Stimulated activated memory B cell treated with anti-CD40 and anti-IgM and Interleukin-4, amounts not matched to agents 10 μg/mL and 1 μg/mL and 100 μg/mL, for 72 hours (primary cell): Measurements from ENCODE around the gene MGLL.

Experiments used
- ATAC-seq: fragments of 150-1000 bp; cut with Tn5 transposase; 2 replicates; pipeline ENCODE4 v1.10.0; 2021
- H3K27ac Mint-ChIP-seq: one replicate; pipeline ENCODE4 v1.8.0; 2022; ENCODE audit warnings: mild to moderate bottlenecking, mixed read lengths
- H3K27me3 Mint-ChIP-seq: one replicate; pipeline ENCODE4 v1.8.0; 2022; ENCODE audit warnings: mixed read lengths
- H3K36me3 Mint-ChIP-seq: one replicate; pipeline ENCODE4 v1.8.0; 2022; ENCODE audit warnings: mixed read lengths
- H3K4me1 Mint-ChIP-seq: one replicate; pipeline ENCODE4 v1.8.0; 2022; ENCODE audit warnings: mixed read lengths
- H3K4me3 Mint-ChIP-seq: one replicate; pipeline ENCODE4 v1.8.0; 2022; ENCODE audit warnings: mild to moderate bottlenecking, moderate library complexity, mixed read lengths
- H3K9me3 Mint-ChIP-seq: one replicate; pipeline ENCODE4 v1.8.0; 2022; ENCODE audit warnings: mixed read lengths

MGLL gene

DNA sequence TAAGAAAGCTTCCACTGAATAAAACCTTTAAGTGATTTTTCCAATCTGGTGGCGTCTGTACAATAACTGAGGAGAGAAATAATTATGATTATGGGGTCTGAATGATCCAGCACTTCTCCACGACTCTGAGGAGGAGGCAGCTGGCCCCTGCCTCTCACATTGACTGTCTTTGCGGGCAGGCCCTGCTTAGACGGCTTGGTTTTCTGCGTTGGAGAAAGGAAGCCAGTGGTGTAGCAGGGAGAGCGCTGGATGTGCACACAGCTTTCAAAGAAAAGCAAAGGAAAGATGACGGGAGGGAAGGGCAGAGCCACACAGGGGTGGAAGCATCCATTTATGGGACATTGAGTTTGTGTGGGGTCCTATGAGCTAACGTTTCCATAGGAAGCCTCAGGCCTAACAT, 62.5 kb downstream of the MGLL start:
- Mint-ChIP-seq H3K27me3 (no peaks in the 10 kb centered on the region), H3K4me1 (peaks cover 70% of the 10 kb centered on the region), H3K4me3 (no peak overlapping the region), H3K27ac (peak overlapping the region; percentile 21), H3K36me3 (peaks cover 46% of the 10 kb centered on the region), H3K9me3 (peaks cover 2% of the 10 kb centered on the region)
- no peak for ATAC-seq

DNA sequence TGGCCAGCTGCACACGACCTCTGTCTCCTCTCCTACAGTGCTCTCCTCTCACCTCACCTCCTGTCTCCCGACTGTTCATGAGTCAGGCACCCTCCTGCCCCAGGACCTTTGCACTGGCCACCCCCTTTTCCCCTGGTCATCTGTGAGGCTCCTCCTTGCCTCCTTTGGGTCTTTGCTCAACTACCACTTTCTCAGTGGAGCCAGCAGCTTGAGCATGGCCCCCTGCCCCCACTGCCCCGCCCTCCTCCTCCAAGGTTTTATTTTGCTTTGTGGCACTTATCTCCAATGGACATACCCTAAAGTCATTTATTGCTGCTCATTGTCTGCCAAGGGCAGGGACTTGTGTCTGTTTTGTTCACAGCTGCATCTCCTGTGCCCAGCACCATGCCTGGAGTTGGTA, 64.3 kb downstream of the MGLL start:
- Mint-ChIP-seq H3K27ac (peak overlapping the region; percentile 14), H3K27me3 (no peaks in the 10 kb centered on the region), H3K36me3 (peaks cover 40% of the 10 kb centered on the region), H3K4me3 (no peak overlapping the region), H3K9me3 (peaks cover 2% of the 10 kb centered on the region), H3K4me1 (peaks cover 70% of the 10 kb centered on the region)
- ATAC-seq: no peak

- peak; percentile 10 for ATAC-seq
- H3K27me3 Mint-ChIP-seq: no peaks in the 10 kb centered on the region
- H3K4me1 Mint-ChIP-seq: peaks cover 71% of the 10 kb centered on the region
- H3K27ac Mint-ChIP-seq: peak overlapping the region; percentile 91
- peaks cover 43% of the 10 kb centered on the region for H3K36me3 Mint-ChIP-seq
- H3K9me3 Mint-ChIP-seq: peaks cover 2% of the 10 kb centered on the region
- peak overlapping the region; percentile 70 for H3K4me3 Mint-ChIP-seq
These were observed 67.0 kb downstream of the MGLL start for GRCh38 chr3:127755305-127755681.

GRCh38 chr3:127754411-127755304, 67.7 kb downstream of the MGLL start:
- peaks cover 46% of the 10 kb centered on the region for H3K36me3 Mint-ChIP-seq
- peaks cover 2% of the 10 kb centered on the region for H3K9me3 Mint-ChIP-seq
- no peaks in the 10 kb centered on the region for H3K27me3 Mint-ChIP-seq
- peak overlapping the region; percentile 70 for H3K4me3 Mint-ChIP-seq
- H3K27ac Mint-ChIP-seq: peak overlapping the region; percentile 91
- peaks cover 78% of the 10 kb centered on the region for H3K4me1 Mint-ChIP-seq
- peak; percentile 73 for ATAC-seq

GRCh38 chr3:127753898-127754410, 68.4 kb downstream of the MGLL start:
- H3K4me3 Mint-ChIP-seq: peak overlapping the region; percentile 70
- no peaks in the 10 kb centered on the region for H3K27me3 Mint-ChIP-seq
- H3K4me1 Mint-ChIP-seq: peaks cover 85% of the 10 kb centered on the region

GRCh38 chr3:127753338-127753737, 69.0 kb downstream of the MGLL start:
- Mint-ChIP-seq H3K4me1 (peaks cover 88% of the 10 kb centered on the region), H3K27ac (peak overlapping the region; percentile 91), H3K9me3 (peaks cover 2% of the 10 kb centered on the region), H3K36me3 (peaks cover 50% of the 10 kb centered on the region), H3K27me3 (no peaks in the 10 kb centered on the region), H3K4me3 (no peak overlapping the region)
- ATAC-seq: no peak

More at GRCh38 chr3:127753898-127754410, 68.4 kb downstream of the MGLL start:
- ATAC-seq: peak; percentile 60
- Mint-ChIP-seq H3K27ac (peak overlapping the region; percentile 91), H3K36me3 (peaks cover 46% of the 10 kb centered on the region), H3K9me3 (peaks cover 2% of the 10 kb centered on the region)

DNA sequence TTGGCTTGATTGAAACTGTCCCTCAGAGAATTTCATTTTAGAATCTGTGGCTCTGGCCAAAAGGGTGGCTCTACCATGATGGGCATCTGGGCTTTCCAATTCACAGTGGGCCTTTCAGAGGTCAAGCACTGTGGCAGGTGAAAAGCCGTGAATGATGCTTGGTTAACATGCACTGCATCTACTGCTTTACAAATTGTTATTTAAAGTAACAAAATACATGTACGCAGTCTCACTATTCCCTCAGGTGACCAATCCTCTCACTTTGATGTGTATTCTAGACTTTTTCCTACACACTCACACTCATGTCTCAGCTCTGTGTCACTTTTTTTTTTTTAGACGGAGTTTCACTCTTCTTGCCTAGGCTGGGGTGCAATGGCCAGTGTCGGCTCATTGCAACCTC, 70.5 kb downstream of the MGLL start:
- peaks cover 89% of the 10 kb centered on the region for H3K4me1 Mint-ChIP-seq
- no peaks in the 10 kb centered on the region for H3K27me3 Mint-ChIP-seq
- peak overlapping the region; percentile 91 for H3K27ac Mint-ChIP-seq
- peaks cover 47% of the 10 kb centered on the region for H3K36me3 Mint-ChIP-seq
- H3K4me3 Mint-ChIP-seq: peak overlapping the region; percentile 62
- no peaks in the 10 kb centered on the region for H3K9me3 Mint-ChIP-seq
- no peak for ATAC-seq

GRCh38 chr3:127751163-127751621, 71.1 kb downstream of the MGLL start:
- no peak for ATAC-seq
- H3K4me1 Mint-ChIP-seq: peaks cover 87% of the 10 kb centered on the region
- H3K27me3 Mint-ChIP-seq: no peaks in the 10 kb centered on the region
- H3K9me3 Mint-ChIP-seq: no peaks in the 10 kb centered on the region
- peak overlapping the region; percentile 70 for H3K4me3 Mint-ChIP-seq
- peaks cover 47% of the 10 kb centered on the region for H3K36me3 Mint-ChIP-seq
- H3K27ac Mint-ChIP-seq: peak overlapping the region; percentile 91

- peaks cover 48% of the 10 kb centered on the region for H3K36me3 Mint-ChIP-seq
- peak overlapping the region; percentile 91 for H3K27ac Mint-ChIP-seq
- ATAC-seq: peak; percentile 74
- H3K4me3 Mint-ChIP-seq: peak overlapping the region; percentile 70
- H3K27me3 Mint-ChIP-seq: no peaks in the 10 kb centered on the region
- H3K9me3 Mint-ChIP-seq: no peaks in the 10 kb centered on the region
- H3K4me1 Mint-ChIP-seq: peaks cover 80% of the 10 kb centered on the region
These were observed 71.9 kb downstream of the MGLL start for GRCh38 chr3:127750226-127751031.

DNA sequence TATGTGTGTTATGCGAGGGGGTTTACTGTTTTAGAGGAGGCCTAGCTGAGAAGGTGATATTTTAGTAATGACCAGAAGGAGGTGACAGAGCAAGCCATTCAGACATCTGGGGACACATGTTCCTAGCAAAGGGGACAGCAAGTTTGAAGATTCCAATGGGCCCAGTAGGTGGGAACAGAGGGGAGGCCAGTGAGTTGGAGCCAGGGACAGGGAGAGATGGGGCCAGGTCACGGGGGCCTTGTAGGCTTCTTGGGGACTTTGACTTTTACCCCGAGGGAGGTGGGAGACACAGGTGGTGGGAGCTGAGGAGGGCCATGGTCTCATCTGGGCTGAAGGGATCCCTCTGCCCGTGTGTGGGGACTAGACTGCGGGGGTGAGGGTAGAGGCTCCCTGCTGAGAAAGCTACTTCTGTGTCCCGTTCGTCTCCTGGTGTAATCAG, 72.5 kb downstream of the MGLL start:
- no peak overlapping the region for H3K4me3 Mint-ChIP-seq
- no peak for ATAC-seq
- H3K36me3 Mint-ChIP-seq: peaks cover 52% of the 10 kb centered on the region
- H3K9me3 Mint-ChIP-seq: no peaks in the 10 kb centered on the region
- H3K27ac Mint-ChIP-seq: peak overlapping the region; percentile 91
- no peaks in the 10 kb centered on the region for H3K27me3 Mint-ChIP-seq
- H3K4me1 Mint-ChIP-seq: peaks cover 74% of the 10 kb centered on the region

- H3K4me1 Mint-ChIP-seq: peaks cover 69% of the 10 kb centered on the region
- peaks cover 55% of the 10 kb centered on the region for H3K36me3 Mint-ChIP-seq
- no peaks in the 10 kb centered on the region for H3K9me3 Mint-ChIP-seq
- H3K4me3 Mint-ChIP-seq: no peak overlapping the region
- peak overlapping the region; percentile 91 for H3K27ac Mint-ChIP-seq
- no peaks in the 10 kb centered on the region for H3K27me3 Mint-ChIP-seq
- ATAC-seq: no peak
These were observed 73.0 kb downstream of the MGLL start for GRCh38 chr3:127749361-127749760.

DNA sequence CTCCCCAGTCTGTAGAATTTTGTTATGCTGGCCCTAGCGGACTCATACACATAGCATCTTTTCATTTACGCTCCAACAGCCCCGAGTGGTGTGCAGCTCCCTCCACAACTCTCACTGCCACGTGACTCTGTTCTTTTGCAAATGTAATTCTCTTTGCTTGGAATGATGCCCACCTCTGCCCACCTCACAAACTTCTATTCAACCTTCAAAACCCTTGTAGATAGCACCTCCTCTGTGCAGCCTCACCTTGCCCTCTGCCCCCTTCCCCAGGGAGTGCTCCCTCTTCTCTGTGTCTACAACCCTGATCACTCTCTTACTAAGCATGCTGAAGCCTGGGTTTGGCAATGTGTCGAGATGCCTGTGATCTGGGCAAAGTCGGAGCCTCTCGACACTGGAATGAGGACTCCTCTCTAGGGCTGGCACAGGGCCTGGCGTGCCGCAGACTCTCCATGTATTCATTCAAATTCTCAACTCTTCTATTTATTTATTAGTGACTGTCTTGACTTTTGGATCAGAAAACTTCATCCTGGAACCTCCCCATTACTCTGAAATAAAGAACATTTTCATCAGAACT, 73.5 kb downstream of the MGLL start:
- H3K9me3 Mint-ChIP-seq: no peaks in the 10 kb centered on the region

DNA sequence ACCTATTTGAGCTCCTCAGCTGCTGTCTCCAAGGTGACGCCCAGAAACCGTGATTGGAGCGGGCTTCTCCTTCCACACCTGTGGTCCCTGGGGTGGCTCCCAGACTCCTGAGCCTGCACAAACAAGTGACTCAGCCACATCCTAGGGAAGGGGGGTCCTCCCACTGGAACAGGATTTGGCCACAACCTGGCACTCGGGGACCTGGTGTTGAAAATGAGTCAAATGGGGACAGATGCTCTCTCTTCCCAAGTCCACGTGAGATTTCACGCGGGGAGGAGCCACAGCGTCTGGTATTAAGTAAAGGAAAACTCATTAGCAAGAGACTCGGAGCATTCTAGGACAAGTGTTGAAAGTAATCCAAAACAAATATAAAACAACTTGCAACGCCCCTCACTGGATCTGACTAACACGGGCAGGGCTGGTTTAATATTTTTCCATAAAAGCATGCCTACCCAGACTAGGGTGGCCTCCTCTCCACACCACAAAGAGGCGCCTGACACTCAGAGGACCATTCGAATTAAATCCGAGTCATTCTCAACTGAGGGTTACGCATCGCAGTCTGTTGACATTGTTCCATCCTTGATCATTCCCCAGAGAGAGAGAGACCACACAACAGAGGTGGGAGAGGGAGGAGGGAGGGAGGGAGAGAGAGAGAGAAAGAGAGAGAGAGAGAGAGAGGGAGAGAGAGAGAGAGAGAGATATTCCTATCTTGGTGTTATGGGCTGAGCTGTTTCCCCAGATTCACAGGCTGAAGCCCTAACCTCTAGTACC, 74.4 kb downstream of the MGLL start:
- peaks cover 56% of the 10 kb centered on the region for H3K36me3 Mint-ChIP-seq
- peak overlapping the region; percentile 91 for H3K27ac Mint-ChIP-seq
- H3K4me3 Mint-ChIP-seq: no peak overlapping the region
- no peaks in the 10 kb centered on the region for H3K9me3 Mint-ChIP-seq
- H3K27me3 Mint-ChIP-seq: no peaks in the 10 kb centered on the region
- peaks cover 55% of the 10 kb centered on the region for H3K4me1 Mint-ChIP-seq
- no peak for ATAC-seq

More for the DNA sequence above, 73.5 kb downstream of the MGLL start:
- Mint-ChIP-seq H3K27ac (peak overlapping the region; percentile 91), H3K27me3 (no peaks in the 10 kb centered on the region), H3K4me1 (peaks cover 64% of the 10 kb centered on the region), H3K36me3 (peaks cover 55% of the 10 kb centered on the region), H3K4me3 (no peak overlapping the region)
- ATAC-seq: no peak

DNA sequence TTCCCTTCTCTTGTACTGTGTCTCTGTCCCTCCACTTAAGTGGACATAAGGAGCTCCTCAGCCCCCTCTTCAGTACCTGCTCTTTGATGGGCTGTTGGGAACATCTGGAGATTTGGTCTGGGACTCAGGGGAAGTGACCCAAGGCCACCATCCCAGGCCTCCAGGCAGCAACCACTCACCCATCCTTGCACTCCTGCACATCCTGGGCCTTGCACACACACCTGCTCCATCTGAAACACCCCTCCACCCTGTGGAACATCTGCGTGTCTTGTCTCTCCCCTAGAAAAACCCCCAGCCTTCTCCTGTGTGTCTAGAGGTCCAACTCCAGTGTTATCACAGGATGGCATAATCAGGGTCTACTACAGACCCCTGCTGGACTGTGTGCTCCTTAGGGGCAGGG, 75.2 kb downstream of the MGLL start:
- H3K9me3 Mint-ChIP-seq: no peaks in the 10 kb centered on the region
- peaks cover 46% of the 10 kb centered on the region for H3K4me1 Mint-ChIP-seq
- H3K4me3 Mint-ChIP-seq: peak overlapping the region; percentile 1
- peaks cover 56% of the 10 kb centered on the region for H3K36me3 Mint-ChIP-seq
- H3K27ac Mint-ChIP-seq: peak overlapping the region; percentile 74
- no peaks in the 10 kb centered on the region for H3K27me3 Mint-ChIP-seq
- ATAC-seq: no peak
